ENCODE measurements around the gene KIF4B. TPM values are rescaled to one million over a fixed set of nuclear protein-coding genes. Genes with fewer than 3 reads are reported as not detected.
"Not testable (repeated sequence)": the region's sequence is repeated elsewhere in the genome, so short reads cannot be mapped to it uniquely, and the experiment has no call there.

Gene KIF4B
- total RNA-seq, 1 donor from 2014 or later: under 0.01 TPM

- Histone ChIP-seq H3K9me3 (ENCODE audit: control insufficient read depth in 3 of 3, low read length in 3 of 3) (no peaks in the 10 kb centered on the region), H3K9ac (ENCODE audit: low read depth in 1 of 3, low read length in 3 of 3) (no peak overlapping the region), H3K4me1 (ENCODE audit: control insufficient read depth in 3 of 3, insufficient read depth in 3 of 3, low read length in 3 of 3) (no peaks in the 10 kb centered on the region), H3K27me3 (ENCODE audit: control insufficient read depth in 3 of 3, insufficient read depth in 3 of 3, low read length in 3 of 3) (no peaks in the 10 kb centered on the region), H3K27ac (ENCODE audit: low read depth, low read length) (no peak overlapping the region), H3K36me3 (ENCODE audit: control insufficient read depth in 3 of 3, insufficient read depth in 3 of 3, low read length in 3 of 3) (peaks cover 0 to 5% (median 0%) of the 10 kb centered on the region in 3 donors), H3K4me3 (ENCODE audit: low read length in 3 of 3) (no peak overlapping the region)
Observed at GRCh38 chr5:154977409-154977808, 36.1 kb upstream of the KIF4B start.

GRCh38 chr5:154978294-154978693 lies 35.3 kb upstream of the KIF4B start:
- H3K9ac ChIP-seq (ENCODE audit: low read depth in 1 of 3, low read length in 3 of 3); H3K4me3 ChIP-seq (ENCODE audit: low read length in 3 of 3); H3K27ac ChIP-seq (ENCODE audit: low read depth, low read length); H3K9me3 ChIP-seq (ENCODE audit: control insufficient read depth in 3 of 3, low read length in 3 of 3); H3K27me3 ChIP-seq (ENCODE audit: control insufficient read depth in 3 of 3, insufficient read depth in 3 of 3, low read length in 3 of 3); H3K36me3 ChIP-seq (ENCODE audit: control insufficient read depth in 3 of 3, insufficient read depth in 3 of 3, low read length in 3 of 3); H3K4me1 ChIP-seq (ENCODE audit: control insufficient read depth in 3 of 3, insufficient read depth in 3 of 3, low read length in 3 of 3): not testable (repeated sequence)

- Histone ChIP-seq H3K4me3 (ENCODE audit: low read length in 3 of 3) (no peak overlapping the region), H3K27ac (ENCODE audit: low read depth, low read length) (no peak overlapping the region), H3K36me3 (ENCODE audit: control insufficient read depth in 3 of 3, insufficient read depth in 3 of 3, low read length in 3 of 3) (no peaks in the 10 kb centered on the region), H3K9ac (ENCODE audit: low read depth in 1 of 3, low read length in 3 of 3) (no peak overlapping the region), H3K9me3 (ENCODE audit: control insufficient read depth in 3 of 3, low read length in 3 of 3) (no peaks in the 10 kb centered on the region), H3K4me1 (ENCODE audit: control insufficient read depth in 3 of 3, insufficient read depth in 3 of 3, low read length in 3 of 3) (no peaks in the 10 kb centered on the region), H3K27me3 (ENCODE audit: control insufficient read depth in 3 of 3, insufficient read depth in 3 of 3, low read length in 3 of 3) (no peaks in the 10 kb centered on the region)
Observed at GRCh38 chr5:154984946-154985516, 28.5 kb upstream of the KIF4B start.

GRCh38 chr5:154986151-154986550 lies 27.4 kb upstream of the KIF4B start:
- no peaks in the 10 kb centered on the region for H3K4me1 ChIP-seq (ENCODE audit: control insufficient read depth in 3 of 3, insufficient read depth in 3 of 3, low read length in 3 of 3)
- H3K4me3 ChIP-seq (ENCODE audit: low read length in 3 of 3): no peak overlapping the region
- peaks cover 0 to 3% (median 0%) of the 10 kb centered on the region in 3 donors for H3K27me3 ChIP-seq (ENCODE audit: control insufficient read depth in 3 of 3, insufficient read depth in 3 of 3, low read length in 3 of 3)
- no peaks in the 10 kb centered on the region for H3K9me3 ChIP-seq (ENCODE audit: control insufficient read depth in 3 of 3, low read length in 3 of 3)
- no peak overlapping the region for H3K9ac ChIP-seq (ENCODE audit: low read depth in 1 of 3, low read length in 3 of 3)
- H3K27ac ChIP-seq (ENCODE audit: low read depth, low read length): no peak overlapping the region
- no peaks in the 10 kb centered on the region for H3K36me3 ChIP-seq (ENCODE audit: control insufficient read depth in 3 of 3, insufficient read depth in 3 of 3, low read length in 3 of 3)

- H3K4me3 ChIP-seq (ENCODE audit: low read length in 3 of 3): no peak overlapping the region
- peaks cover 0 to 3% (median 0%) of the 10 kb centered on the region in 3 donors for H3K27me3 ChIP-seq (ENCODE audit: control insufficient read depth in 3 of 3, insufficient read depth in 3 of 3, low read length in 3 of 3)
- H3K36me3 ChIP-seq (ENCODE audit: control insufficient read depth in 3 of 3, insufficient read depth in 3 of 3, low read length in 3 of 3): no peaks in the 10 kb centered on the region
- no peak overlapping the region for H3K27ac ChIP-seq (ENCODE audit: low read depth, low read length)
- H3K9ac ChIP-seq (ENCODE audit: low read depth in 1 of 3, low read length in 3 of 3): no peak overlapping the region
- H3K4me1 ChIP-seq (ENCODE audit: control insufficient read depth in 3 of 3, insufficient read depth in 3 of 3, low read length in 3 of 3): no peaks in the 10 kb centered on the region
- no peaks in the 10 kb centered on the region for H3K9me3 ChIP-seq (ENCODE audit: control insufficient read depth in 3 of 3, low read length in 3 of 3)
Observed at GRCh38 chr5:154989626-154990025, 23.9 kb upstream of the KIF4B start.

GRCh38 chr5:154993461-154993860 lies 20.1 kb upstream of the KIF4B start:
- no peaks in the 10 kb centered on the region for H3K9me3 ChIP-seq (ENCODE audit: control insufficient read depth in 3 of 3, low read length in 3 of 3)
- no peak overlapping the region for H3K9ac ChIP-seq (ENCODE audit: low read depth in 1 of 3, low read length in 3 of 3)
- no peak overlapping the region for H3K27ac ChIP-seq (ENCODE audit: low read depth, low read length)
- no peaks in the 10 kb centered on the region for H3K36me3 ChIP-seq (ENCODE audit: control insufficient read depth in 3 of 3, insufficient read depth in 3 of 3, low read length in 3 of 3)
- H3K4me3 ChIP-seq (ENCODE audit: low read length in 3 of 3): no peak overlapping the region
- no peaks in the 10 kb centered on the region for H3K4me1 ChIP-seq (ENCODE audit: control insufficient read depth in 3 of 3, insufficient read depth in 3 of 3, low read length in 3 of 3)
- peaks cover 0 to 3% (median 0%) of the 10 kb centered on the region in 3 donors for H3K27me3 ChIP-seq (ENCODE audit: control insufficient read depth in 3 of 3, insufficient read depth in 3 of 3, low read length in 3 of 3)

- H3K4me1 ChIP-seq (ENCODE audit: control insufficient read depth in 3 of 3, insufficient read depth in 3 of 3, low read length in 3 of 3): no peaks in the 10 kb centered on the region
- H3K27ac ChIP-seq (ENCODE audit: low read depth, low read length): no peak overlapping the region
- H3K9ac ChIP-seq (ENCODE audit: low read depth in 1 of 3, low read length in 3 of 3): no peak overlapping the region
- no peak overlapping the region for H3K4me3 ChIP-seq (ENCODE audit: low read length in 3 of 3)
- H3K27me3 ChIP-seq (ENCODE audit: control insufficient read depth in 3 of 3, insufficient read depth in 3 of 3, low read length in 3 of 3): peaks cover 0 to 2% (median 0%) of the 10 kb centered on the region in 3 donors
- H3K9me3 ChIP-seq (ENCODE audit: control insufficient read depth in 3 of 3, low read length in 3 of 3): no peaks in the 10 kb centered on the region
- H3K36me3 ChIP-seq (ENCODE audit: control insufficient read depth in 3 of 3, insufficient read depth in 3 of 3, low read length in 3 of 3): no peaks in the 10 kb centered on the region
Observed at GRCh38 chr5:154995679-154996078, 17.9 kb upstream of the KIF4B start.

- no peak overlapping the region for H3K4me3 ChIP-seq (ENCODE audit: low read length in 3 of 3)
- H3K27me3 ChIP-seq (ENCODE audit: control insufficient read depth in 3 of 3, insufficient read depth in 3 of 3, low read length in 3 of 3): no peaks in the 10 kb centered on the region
- H3K27ac ChIP-seq (ENCODE audit: low read depth, low read length): no peak overlapping the region
- no peaks in the 10 kb centered on the region for H3K9me3 ChIP-seq (ENCODE audit: control insufficient read depth in 3 of 3, low read length in 3 of 3)
- H3K36me3 ChIP-seq (ENCODE audit: control insufficient read depth in 3 of 3, insufficient read depth in 3 of 3, low read length in 3 of 3): no peaks in the 10 kb centered on the region
- no peaks in the 10 kb centered on the region for H3K4me1 ChIP-seq (ENCODE audit: control insufficient read depth in 3 of 3, insufficient read depth in 3 of 3, low read length in 3 of 3)
- H3K9ac ChIP-seq (ENCODE audit: low read depth in 1 of 3, low read length in 3 of 3): no peak overlapping the region
Observed at GRCh38 chr5:154997746-154998145, 15.8 kb upstream of the KIF4B start.

GRCh38 chr5:154999865-155000264 lies 13.7 kb upstream of the KIF4B start:
- no peak overlapping the region for H3K9ac ChIP-seq (ENCODE audit: low read depth in 1 of 3, low read length in 3 of 3)
- H3K27ac ChIP-seq (ENCODE audit: low read depth, low read length): no peak overlapping the region
- no peak overlapping the region for H3K4me3 ChIP-seq (ENCODE audit: low read length in 3 of 3)
- H3K4me1 ChIP-seq (ENCODE audit: control insufficient read depth in 3 of 3, insufficient read depth in 3 of 3, low read length in 3 of 3): no peaks in the 10 kb centered on the region
- no peaks in the 10 kb centered on the region for H3K27me3 ChIP-seq (ENCODE audit: control insufficient read depth in 3 of 3, insufficient read depth in 3 of 3, low read length in 3 of 3)
- H3K9me3 ChIP-seq (ENCODE audit: control insufficient read depth in 3 of 3, low read length in 3 of 3): no peaks in the 10 kb centered on the region
- no peaks in the 10 kb centered on the region for H3K36me3 ChIP-seq (ENCODE audit: control insufficient read depth in 3 of 3, insufficient read depth in 3 of 3, low read length in 3 of 3)

- Histone ChIP-seq H3K27ac (ENCODE audit: low read depth, low read length) (no peak overlapping the region), H3K36me3 (ENCODE audit: control insufficient read depth in 3 of 3, insufficient read depth in 3 of 3, low read length in 3 of 3) (no peaks in the 10 kb centered on the region), H3K4me1 (ENCODE audit: control insufficient read depth in 3 of 3, insufficient read depth in 3 of 3, low read length in 3 of 3) (no peaks in the 10 kb centered on the region), H3K27me3 (ENCODE audit: control insufficient read depth in 3 of 3, insufficient read depth in 3 of 3, low read length in 3 of 3) (no peaks in the 10 kb centered on the region), H3K9me3 (ENCODE audit: control insufficient read depth in 3 of 3, low read length in 3 of 3) (no peaks in the 10 kb centered on the region), H3K9ac (ENCODE audit: low read depth in 1 of 3, low read length in 3 of 3) (no peak overlapping the region), H3K4me3 (ENCODE audit: low read length in 3 of 3) (no peak overlapping the region)
Observed at GRCh38 chr5:155001523-155001922, 12.0 kb upstream of the KIF4B start.

- H3K27me3 ChIP-seq (ENCODE audit: control insufficient read depth in 3 of 3, insufficient read depth in 3 of 3, low read length in 3 of 3); H3K4me1 ChIP-seq (ENCODE audit: control insufficient read depth in 3 of 3, insufficient read depth in 3 of 3, low read length in 3 of 3); H3K27ac ChIP-seq (ENCODE audit: low read depth, low read length); H3K36me3 ChIP-seq (ENCODE audit: control insufficient read depth in 3 of 3, insufficient read depth in 3 of 3, low read length in 3 of 3); H3K9me3 ChIP-seq (ENCODE audit: control insufficient read depth in 3 of 3, low read length in 3 of 3); H3K9ac ChIP-seq (ENCODE audit: low read depth in 1 of 3, low read length in 3 of 3); H3K4me3 ChIP-seq (ENCODE audit: low read length in 3 of 3): not testable (repeated sequence)
Observed at GRCh38 chr5:155002722-155003121, 10.8 kb upstream of the KIF4B start.

Data from skeletal muscle tissue (tissue), 4 donors.